ENCODE data around the gene COL9A3.

The COL9A3 gene

GRCh38 chr20:62860391-62860923, 43.6 kb downstream of the COL9A3 start:
- no peak for DNase-seq

- DNase-seq: peak; percentile 24 to 29
Measured at GRCh38 chr20:62860924-62861691, 44.3 kb downstream of the COL9A3 start.

GRCh38 chr20:62861726-62862336, 45.0 kb downstream of the COL9A3 start, which contains the start of gene TCFL5:
Gene TCFL5 (minus strand): TSS chr20:62861822. CDS start chr20:62861670, 152 bp downstream.
- DNase-seq: peak; percentile 89 to 96

- no peak for DNase-seq
Measured at GRCh38 chr20:62864207-62864606, 47.4 kb downstream of the COL9A3 start.

- DNase-seq: no peak
Measured at GRCh38 chr20:62872184-62872847, 55.5 kb downstream of the COL9A3 start.

- DNase-seq: no peak
Measured at GRCh38 chr20:62872862-62873261, 56.0 kb downstream of the COL9A3 start.

GRCh38 chr20:62873280-62873679, 56.4 kb downstream of the COL9A3 start:
- DNase-seq: no peak

GRCh38 chr20:62873681-62874031, 56.8 kb downstream of the COL9A3 start:
- DNase-seq: peak in 1 of 2 experiments; percentile 20

GRCh38 chr20:62874964-62875344, 58.1 kb downstream of the COL9A3 start:
- no peak for DNase-seq

- no peak for DNase-seq
Measured at GRCh38 chr20:62875419-62876361, 58.8 kb downstream of the COL9A3 start.

GRCh38 chr20:62876501-62876901, 59.7 kb downstream of the COL9A3 start:
- no peak for DNase-seq

- DNase-seq: no peak
Measured at GRCh38 chr20:62876902-62877816, 60.3 kb downstream of the COL9A3 start.

- no peak for DNase-seq
Measured at GRCh38 chr20:62878244-62879038, 61.6 kb downstream of the COL9A3 start.

- DNase-seq: no peak
Measured at GRCh38 chr20:62879275-62880146, 62.7 kb downstream of the COL9A3 start.

- DNase-seq: no peak
Measured at GRCh38 chr20:62880147-62880934, 63.5 kb downstream of the COL9A3 start.

GRCh38 chr20:62880935-62881661, 64.2 kb downstream of the COL9A3 start:
- DNase-seq: no peak

- no peak for DNase-seq
Measured at GRCh38 chr20:62881662-62882395, 65.0 kb downstream of the COL9A3 start.

Measured in stimulated activated CD4-positive, alpha-beta T cell treated with anti-CD3 and anti-CD28 coated beads, Interleukin-4, amount 100 ng/mL, for 4 hours (primary cell).